Limb (tissue), 2 donors: ENCODE data around the gene ACOX2.

Source experiments
- DNase-seq, 2 donors: peaks; one replicate each; pipeline ENCODE4 v3.0.0-alpha.2; 2016; ENCODE audit errors: extremely low spot score in 2 of 2

The ACOX2 gene

DNA sequence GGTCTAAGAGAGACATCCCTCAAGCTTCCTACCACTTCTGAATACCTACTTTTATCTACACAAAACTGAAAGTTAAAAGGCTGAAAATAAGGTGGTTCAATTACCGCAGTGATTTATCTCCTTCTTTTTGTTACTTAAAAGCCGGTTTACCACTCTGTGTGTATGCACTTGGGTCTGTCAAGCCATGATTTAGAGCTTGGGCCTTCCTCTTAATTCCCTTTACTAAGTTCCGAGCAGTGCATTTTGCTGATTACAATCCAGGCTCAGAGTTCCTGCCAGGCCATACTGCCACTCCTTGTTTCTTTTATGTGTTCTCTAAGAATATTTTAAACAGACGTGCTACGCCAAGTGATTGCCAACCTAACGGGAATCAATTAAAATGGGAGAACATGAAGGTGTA is 28.6 kb downstream of the ACOX2 start:
- DNase-seq, result no peak

DNA sequence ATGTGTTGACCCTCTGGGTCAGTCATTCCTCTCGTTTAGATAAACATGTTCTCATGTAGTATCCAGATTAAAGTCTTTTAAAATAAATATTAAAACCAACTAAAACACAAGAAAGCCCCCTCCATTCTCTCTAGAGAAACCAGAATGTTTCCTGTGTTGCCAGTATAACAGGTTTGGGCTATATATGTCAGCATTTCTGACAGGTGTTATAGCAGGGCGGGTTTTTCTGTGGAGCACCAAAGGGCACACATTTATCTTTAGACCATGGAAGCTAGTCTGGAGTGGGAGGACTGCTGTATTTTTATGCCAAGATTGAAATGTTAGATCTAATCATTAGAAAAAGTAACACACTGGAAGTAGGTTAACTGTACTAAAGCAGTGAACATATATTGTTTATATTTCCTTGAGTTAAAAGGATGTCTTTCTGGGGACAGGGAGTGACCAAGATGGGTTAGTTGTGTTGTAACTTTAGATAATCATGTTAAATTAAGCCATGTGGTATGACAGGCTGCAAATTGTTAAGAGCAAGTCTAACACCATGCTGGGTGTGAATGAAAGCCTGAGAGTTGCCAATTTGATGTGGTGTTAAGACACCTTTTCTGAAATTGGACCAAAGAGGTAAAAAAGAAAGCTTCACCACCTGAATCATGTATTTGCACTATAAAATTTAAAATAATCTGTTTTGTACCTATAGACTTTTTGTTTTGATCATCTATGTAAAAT is 29.5 kb downstream of the ACOX2 start:
- DNase-seq, result no peak

DNA sequence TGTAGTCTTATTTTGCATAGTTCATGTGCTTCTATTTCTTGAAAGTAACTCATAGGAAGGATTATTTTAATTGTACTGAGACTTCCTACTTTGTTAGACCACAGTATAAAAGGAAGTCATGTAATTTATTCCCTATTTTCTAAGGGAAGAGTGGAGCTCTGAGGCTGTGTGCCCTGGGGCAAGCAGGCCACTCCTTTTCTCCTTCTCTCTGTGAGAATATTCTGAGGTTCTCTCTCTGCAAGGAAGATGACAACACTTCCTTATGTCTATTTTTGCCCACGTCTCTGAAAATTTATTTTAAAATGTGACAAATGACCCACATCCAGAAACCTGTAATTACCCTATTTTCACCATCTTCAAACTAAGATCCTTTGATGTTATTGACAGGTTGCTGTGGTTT is 34.1 kb downstream of the ACOX2 start:
- no peak for DNase-seq

DNA sequence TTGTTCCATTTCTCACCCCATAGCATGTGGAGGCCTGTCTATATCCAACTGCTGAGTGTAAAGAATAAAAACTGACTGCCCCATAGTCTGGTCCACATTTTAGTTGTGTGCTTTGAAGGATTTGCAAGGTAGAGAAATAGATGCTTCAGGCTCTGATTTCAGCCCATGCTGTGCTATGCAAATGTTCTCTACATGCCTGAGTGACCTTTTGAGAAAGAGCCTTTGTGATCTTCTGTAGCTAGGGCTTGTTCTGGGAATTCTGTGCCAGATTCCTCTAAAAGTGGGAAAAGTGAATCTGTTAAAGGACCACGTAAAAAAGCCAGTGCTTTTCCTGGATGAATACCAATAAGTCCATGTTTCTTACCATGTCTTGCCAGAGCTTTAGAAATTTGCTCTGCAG is 39.9 kb downstream of the ACOX2 start:
- DNase-seq, result no peak

DNA sequence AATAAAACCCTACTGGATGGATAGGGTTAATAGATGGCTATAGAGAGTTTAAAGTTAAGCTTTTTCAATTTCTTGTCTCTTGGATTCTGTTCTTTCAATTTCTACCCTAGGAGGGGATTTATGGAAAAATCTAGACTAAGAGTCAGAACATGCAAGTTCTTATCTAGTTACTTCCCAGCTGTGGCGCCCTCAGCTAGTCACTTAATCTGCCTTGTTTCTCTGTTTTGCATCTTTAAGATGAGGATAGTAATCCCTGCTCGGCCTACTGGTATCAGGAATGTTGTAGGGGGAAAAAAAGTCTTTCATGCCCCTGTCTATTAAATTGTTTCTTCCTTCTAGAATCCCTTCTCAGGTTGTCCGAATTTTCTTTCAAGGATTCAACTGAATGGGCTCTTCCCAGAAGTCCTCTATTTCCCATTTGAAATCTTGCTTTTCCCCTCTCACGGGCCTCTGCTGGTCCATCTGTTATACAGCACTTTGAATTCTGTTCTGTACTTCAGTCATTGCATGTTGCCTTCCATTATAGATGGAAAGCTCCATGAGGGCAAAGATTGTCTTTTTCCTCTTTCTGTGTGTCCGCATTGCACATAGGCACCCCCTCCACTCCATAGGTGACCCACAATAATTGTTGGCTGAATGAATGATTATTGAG is 40.7 kb downstream of the ACOX2 start:
- DNase-seq, result no peak

DNA sequence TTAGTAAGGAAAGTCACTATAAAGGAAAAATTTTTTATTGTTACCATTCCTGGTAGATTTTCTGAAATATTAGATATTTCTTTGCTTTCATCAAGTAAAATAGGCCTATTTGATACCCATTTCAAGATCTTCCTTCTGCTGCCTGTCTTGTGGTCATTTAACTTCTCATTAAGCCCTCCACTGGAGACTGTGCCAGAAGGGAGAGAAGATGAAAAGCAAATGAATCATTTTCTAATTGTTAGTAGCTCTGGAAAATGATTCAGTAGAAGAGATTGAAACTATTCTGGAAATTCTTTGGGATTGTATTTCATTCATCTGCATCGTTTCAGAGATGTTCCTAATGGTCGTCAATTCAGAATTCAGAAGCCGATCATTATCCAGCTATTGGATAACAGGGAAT is 41.9 kb downstream of the ACOX2 start:
- no peak for DNase-seq

DNA sequence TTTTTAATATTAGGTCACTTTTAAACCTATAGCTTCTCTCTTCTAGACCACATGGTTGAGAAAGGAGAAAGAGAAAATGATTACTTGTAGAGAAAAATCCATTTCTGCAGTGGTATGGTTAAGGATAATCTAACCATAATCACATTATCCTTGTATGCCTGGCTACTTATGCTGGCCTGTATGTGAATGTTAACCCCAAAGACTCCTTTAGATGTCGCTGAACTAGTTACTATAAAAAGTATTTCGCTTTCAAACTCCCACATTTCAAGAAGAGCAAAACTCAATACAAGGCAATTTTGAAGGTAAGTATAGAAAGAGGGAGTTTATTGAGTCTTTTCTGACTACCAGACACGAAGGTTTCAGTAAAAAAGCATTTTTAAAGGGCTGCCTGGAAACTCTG is 42.9 kb downstream of the ACOX2 start:
- no peak for DNase-seq

DNA sequence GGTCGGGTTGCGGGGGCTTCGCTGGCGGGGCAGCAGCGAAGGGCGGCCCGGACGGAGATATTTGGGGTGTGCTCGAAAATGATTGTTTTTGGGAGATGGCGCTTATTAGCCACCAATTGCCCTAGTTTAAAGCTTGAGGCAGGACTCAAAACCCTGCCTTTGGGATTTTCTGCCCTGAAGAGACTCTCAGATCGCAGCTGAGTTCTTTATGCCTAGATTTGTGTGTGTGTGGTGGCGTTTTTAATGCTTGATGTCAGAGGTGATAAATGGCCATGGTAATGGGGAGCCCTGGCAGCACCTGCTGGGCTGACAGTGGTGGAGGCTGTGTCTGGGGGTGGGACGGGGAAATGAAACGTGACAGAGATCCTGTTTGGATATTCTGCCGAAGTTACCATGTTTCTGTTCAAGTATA is 44.5 kb downstream of the ACOX2 start:
- no peak for DNase-seq

DNA sequence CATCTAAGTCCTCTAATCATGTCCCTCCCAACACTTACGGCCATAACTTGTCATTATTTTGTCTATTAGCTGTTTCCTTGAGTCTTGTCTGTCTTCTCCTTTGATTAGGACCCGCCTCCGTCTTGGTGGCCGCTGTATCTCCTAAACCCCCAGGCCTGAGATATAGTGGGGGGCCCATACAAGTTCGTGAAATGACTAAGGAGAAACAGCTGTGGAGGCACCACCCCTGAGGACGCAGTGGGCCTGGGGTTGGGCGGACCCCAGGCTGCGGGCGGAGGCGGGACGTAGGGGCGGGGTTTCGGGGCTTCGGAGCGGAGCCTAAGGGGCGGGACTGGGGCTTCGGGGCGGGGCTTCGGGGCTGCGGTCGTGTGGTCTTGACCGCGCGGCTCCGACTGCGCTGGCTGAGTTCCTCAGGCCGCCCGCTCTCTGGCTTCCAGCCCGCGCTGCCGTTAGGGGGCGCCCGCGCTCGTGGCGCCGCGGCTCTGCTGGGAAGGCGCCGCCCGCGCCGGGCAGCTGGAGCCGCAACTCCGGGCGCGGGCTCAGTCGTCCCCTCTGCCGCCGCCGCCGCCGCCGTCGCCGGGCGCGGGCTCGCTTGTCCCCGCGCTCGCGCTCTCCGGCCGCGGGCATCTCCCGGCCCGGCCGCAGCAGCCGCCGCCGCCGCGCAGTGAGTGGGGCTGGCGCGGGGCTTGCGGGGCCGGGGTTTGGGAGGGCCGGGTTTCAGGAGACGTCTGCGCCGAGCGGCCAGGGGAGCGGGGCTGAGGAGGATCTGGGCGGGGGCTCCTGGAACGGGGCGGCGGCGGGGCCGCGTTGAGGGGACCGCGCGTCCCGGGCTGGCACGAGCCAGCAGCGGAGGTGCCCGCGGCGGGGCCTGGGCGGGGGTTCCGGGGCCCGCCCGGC is 45.2 kb downstream of the ACOX2 start, which contains the start of gene KCTD6:
TSS of gene KCTD6 (plus strand) at position 591 of the 897 bp plus-strand sequence. CDS start 6,660 bp downstream, outside the sequence.
- peak; percentile 95 to 98 for DNase-seq

DNA sequence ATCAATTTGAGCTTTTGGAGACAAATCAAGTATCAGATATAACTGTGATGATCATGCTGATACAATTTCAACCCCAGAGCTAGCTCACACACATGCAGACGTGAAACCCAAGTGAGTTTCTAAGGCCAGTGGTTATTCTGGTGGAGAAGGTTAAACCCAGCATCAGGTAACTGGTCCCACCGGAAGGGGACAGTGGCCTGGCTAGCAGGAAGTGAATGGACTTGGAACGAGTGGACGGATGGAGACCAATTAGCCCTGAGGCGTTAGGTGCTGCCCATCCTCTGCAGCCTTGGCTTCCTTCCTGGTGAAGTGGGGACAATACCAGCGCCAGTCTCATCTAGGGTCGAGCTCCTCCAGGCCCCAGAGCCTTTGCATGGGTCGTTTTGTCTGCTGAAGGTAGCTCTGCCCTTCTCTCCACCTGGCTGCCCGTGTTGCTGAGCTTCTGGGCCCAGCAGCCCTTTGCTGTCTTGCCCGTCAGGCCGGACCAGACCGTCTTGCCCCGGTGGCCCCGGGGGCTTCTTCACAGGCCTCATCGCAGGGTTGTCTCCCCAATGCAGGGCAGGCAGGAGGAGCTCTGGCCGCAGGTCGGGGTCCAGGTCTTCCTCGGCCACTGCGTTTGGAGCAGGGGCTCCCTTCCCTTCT is 46.0 kb downstream of the ACOX2 start:
- DNase-seq, result peak in 1 of 2 donors; percentile 48

DNA sequence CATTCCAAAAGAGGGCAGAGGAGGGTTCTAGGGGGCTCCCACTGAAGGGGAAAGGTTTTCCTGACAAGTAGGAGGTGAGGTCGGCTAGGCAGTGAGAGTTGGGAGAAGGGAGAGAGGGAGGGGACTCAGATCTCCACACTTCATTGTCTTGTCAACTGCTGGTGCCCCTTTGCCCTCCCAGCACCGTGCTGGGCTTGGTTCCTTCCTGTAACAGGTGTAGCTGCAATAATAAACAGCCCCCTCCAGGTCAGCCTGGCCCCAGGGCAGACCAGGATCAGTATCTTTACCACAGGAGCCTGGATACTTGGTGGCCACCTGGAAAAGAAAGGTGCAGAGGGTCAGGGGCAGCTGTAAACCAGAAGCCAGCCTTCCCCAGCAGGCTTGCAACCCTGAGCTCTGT is 48.0 kb downstream of the ACOX2 start:
- no peak for DNase-seq

DNA sequence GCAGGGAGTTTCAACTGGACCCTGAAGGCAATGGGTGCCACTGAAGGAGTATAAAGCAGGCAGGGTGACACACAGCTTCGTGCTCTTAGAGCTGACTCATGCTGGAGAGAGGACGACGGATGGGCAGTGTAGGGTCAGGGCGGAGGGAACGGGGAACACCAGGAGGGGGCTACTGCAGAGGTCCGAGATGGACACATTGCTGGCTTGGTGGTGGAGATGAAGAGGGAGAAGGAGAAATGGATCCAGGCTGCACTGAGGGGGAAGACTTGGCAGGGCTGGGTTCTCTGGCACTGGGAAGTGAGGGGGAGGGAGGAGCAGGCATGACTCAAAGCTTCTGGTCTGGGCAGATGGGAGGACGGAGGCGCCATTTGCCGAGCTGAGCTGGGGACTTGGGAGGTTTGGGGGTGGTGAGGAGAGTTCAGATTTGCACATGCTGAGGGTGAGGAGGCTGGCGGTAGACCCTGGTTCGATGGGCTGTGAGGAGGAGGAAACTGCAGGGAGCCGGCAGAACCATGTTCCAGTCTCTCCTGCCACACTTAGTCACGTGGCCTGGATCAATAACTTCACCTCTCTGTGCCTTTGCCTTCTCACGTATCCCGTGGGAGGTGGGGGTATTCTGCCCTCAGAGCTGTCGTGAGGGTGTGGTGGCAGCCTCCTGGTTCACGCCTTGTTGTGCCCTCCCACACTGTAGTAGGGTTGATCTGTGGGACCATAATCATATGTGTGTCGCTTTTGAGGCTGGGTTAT is 49.7 kb downstream of the ACOX2 start:
- DNase-seq, result no peak

DNA sequence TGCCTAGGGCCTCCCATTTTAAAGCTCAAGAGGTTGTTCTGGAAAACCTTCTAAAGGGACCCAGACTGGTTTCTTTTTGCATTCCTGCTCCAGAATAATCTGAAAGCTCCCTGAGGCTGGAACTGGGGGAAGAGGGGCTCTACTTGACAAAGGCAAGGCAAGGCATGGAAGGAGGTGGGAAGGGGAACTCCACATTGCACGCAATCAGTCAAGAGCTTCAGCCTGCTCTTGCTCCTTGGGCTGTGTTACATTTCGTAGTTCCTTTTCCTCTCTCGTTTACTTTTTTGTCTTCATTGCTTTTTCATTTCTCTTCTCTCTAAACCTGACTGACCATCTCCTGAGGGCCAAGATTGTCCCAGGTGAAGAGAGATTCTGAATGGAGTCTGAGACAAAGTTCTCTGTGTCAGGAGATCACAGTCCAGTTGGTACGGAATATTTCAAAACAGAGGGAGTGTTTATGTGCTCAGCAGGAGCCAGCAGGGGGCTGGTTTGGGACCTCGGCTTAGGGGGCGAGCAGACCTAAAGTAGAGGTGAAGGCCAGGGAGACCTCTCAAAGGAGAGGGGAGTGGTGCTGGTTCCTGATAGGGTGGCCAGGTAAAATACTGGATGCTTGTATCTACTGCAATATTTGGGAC is 51.1 kb downstream of the ACOX2 start:
- DNase-seq, result no peak

DNA sequence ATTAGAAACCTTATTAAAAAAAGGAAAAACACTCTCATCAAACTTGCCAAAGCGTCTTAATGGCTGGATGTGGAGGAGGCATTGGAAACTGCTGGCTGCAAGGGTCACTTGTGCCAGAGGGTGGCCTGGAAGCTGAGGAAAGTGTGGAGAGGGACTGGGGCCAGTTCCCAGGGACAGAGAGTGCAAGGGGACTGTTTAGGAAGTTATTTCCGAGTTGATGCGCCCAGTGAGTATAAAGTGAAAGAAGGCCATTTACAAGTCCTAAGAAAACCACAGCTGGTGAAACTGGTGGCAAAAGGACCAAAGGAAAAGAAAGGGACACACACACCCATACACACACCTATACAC is 52.3 kb downstream of the ACOX2 start:
- no peak for DNase-seq

DNA sequence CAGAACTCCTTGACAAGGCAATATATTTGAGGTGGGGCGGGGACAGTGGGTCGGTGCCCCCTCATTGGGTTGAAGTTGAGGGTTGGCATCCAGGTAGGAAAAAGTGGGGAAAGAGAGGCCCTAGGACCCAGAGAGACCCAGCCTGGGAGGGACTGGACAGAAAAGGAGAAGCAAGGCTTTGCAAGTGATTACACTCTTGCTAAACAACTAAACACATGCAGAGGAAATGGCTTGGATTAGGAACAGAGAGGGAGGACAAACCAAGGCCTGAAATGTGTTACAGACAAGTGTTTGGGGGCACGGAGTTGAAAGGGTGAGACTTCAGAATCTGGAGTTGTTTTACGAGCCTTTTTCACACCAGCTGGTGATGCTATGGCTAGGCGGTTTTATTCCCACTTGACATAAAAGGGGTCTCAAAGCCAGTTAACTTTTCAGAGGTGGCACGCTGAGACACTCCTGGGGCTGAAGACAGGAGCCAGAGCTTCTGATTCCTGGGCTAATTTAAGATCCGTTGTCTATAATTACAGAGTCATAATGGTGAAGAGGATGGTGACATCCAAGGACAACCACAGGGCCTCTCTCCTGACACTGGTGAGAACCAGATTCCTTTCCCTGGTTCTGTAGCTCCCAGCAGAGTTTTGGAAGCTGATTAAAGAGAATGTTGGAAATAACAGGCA is 52.8 kb downstream of the ACOX2 start:
- DNase-seq, result no peak

DNA sequence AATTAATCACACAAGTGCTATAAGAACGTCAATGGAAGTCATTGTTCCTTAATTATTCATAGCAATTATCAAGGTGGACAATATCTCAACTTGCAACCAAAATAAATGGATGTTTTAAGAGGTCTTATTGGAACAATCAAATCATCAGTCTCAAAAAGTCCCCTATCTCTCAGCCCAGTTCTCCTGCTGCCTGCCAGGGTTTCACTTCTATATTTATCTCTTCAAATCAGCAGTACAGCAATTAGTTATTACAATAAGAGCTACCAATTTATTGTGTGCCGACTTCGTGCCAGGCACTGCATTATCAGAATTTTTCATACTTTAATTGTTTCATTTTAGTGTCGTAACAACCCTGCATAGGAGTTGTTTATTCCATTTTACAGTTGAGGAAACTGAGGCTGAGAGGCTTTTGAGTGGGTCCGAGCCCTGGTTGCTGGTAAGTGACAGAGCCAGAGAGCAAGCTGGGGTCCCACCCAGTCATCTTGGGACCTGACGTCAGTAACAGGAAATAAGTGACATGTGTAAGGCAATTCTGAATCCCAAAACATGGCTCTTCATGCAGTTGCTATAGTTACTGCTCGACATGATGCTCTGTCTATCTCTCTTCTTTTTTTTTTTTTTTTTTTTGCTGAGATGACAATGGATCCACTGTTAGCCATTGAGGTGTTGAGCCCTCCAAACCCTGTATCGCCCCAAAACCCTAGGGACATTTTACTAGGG is 53.9 kb downstream of the ACOX2 start:
- DNase-seq, result no peak

DNA sequence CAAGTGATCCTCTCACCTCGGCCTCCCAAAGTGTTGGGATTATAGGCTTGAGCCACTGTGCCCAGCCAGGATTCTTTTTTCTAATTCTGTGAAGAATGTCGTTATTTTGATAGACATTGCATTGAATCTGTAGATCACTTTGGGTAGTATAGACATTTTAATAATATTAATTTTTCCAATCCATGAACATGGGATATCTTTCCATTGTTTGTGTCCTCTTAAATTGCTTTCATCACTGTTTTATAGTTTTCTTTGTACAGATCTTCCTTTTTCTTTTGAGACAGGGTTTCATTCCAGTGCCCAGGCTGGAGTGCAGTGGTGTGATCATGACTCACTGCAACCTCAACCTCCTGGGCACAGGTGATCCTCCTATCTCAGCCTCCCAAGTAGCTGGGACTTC is 56.7 kb downstream of the ACOX2 start:
- DNase-seq, result no peak

DNA sequence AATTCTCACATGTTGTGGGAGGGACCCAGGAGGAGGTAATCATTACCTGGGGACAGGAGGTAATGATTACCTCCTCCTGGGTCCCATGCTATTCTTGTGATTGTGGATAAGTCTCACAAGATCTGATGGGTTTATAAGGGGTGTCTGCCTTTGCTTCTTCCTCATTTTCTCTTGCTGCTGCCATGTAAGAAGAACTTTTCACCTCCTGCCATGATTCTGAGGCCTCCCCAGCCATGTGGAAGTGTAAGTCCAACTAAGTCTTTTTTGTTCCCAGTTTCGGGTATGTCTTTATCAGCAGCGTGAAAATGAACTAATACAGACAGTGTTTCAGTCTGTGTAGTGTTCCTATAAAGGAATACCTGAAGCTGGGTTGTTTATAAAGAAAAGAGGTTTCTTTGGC is 58.2 kb downstream of the ACOX2 start:
- DNase-seq, result no peak

DNA sequence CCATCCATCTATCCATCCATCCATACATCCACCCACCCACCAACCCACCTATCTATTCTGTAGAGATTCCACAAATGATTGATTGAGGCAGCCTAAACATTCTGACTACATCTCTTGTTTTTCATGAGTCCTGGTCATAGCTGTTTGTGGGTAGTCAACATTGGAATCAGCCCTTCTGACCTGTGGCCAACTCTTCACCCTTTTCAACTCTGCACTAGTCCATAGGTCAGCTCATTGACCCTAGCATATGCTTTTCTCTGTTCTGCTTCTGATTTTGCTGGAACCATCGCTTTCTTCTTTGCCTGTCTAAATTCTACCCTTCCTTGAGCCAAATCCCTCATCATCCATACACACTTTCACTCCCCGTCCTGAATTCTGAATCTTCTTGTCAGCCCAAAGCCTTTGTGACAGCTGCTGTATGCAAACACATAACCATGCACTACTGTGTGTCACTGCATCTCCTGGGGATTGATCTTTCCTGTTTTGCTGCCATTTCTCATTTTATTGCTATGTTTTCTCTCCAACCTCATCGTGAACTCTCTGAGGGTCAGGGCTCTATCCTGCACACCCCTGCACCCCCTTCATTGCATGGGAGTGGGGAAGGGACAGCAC is 61.9 kb downstream of the ACOX2 start:
- DNase-seq, result no peak
